Activated T-helper 9 cell treated with anti-CD3 and anti-CD28 coated beads, Interleukin-2, amount 50 U/mL, for 16 hours (primary cell): ENCODE data around the gene KCNC2.

Experiments used
- DNase-seq: peaks from one replicate; pipeline ENCODE4 v3.0.0-alpha.2; 2020; ENCODE audit warnings: low read depth

KCNC2 gene

DNA sequence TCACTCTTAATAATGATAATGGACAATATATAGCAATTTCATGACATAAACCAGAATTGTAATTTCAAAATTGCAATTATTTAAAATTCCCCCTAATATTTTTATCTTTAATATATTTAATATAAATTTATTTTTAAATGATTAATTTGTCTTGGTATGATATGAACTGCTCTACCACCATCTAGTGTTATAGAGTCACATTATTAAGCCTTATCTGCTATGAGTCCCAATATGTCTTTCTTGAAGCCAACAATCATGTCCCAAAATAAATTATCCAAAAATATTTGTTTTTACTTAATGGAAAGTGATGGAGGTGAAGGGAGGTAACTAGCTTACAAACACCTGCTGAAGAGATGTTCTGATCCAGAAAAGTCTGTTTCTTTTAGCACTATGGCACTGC is 151.4 kb downstream of the KCNC2 start:
- no peak for DNase-seq

DNA sequence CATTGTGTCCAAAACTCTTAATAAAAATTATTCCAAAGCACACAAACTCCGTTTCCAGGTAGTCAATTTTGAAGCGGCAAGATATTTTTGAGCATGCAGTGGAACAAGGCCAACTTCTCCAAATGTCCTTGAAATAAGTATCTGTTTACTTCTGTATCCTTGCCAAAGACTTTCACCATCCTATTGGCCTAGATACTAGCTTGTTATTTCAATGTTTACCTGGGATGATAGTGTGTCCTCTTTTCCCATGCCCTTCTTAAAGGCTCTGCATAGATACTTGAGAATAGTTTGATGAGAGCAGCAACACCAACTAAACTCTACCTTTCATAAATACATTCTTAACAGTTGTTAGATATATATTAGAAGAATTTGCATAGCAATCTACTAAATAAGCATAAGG is 160.9 kb downstream of the KCNC2 start:
- DNase-seq, result no peak

DNA sequence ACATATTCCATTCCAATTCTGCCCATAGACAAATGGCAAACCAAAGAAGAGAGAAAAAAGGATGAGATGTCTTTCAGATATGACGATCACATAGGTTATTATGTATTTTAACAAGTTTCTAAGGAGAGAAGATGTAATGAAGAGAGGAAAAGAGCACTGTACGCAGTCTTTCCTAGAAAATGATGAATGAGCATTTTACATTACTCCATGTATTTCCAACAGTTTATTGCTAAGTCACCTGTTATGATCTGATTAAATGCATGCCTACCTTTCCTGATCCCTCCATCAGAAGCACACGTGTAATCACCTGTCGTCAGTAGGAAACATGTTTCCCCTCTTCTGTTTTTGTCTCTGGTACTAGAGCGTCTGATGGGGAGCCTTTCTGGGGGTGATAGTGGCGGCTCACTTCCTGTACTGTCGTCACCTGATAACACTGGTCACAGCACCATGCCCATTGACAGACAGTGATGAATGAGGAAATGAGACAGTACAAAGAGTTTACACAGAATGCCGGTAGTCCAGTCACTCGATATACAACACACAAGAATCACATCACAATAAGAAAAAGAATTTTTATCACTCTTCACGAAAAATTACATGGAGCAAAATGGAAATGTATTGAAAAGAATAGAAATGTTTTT is 161.6 kb downstream of the KCNC2 start:
- no peak for DNase-seq

- DNase-seq, result no peak
These were observed 167.5 kb downstream of the KCNC2 start for GRCh38 chr12:75042125-75042524.

DNA sequence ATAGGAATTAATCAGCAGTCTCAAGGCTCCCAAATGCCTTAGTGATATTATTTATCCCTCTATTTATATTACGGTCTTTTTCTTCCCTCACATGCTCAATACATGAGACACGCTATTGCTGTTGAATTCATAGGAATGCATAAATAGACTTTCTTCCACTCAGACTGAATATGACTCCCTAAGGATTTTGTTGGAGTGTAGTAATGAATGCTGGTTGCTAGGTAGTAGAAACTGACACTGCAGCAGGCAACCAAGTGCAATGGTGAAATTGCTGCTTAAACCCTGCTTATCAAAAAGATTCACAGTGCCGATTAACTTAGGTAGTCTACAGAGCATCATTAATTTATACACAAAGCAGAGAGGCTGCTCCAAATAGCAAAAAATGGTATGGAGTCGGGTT is 168.2 kb downstream of the KCNC2 start:
- DNase-seq, result no peak

GRCh38 chr12:75020068-75020557 is 189.5 kb downstream of the KCNC2 start:
- no peak for DNase-seq

GRCh38 chr12:75011120-75011519 is 198.5 kb downstream of the KCNC2 start:
- DNase-seq, result peak; percentile 1

DNA sequence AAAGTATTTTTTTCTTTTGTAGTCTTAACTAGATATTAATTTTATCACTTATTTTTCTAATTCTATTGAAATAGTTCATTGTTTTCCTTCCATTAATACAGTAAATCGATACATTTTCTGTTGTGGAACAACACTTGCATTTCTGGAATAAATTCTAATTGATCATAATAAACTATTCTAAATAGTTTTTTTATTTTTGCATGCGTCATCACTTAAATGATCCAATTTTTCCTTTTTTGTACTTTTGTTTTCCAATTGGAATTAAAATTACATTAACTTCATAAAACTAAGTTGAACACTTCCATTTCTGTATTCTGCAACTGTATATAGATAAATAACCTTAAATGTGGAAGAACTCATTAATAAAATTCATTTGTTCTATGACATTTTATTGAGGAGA is 202.5 kb downstream of the KCNC2 start:
- no peak for DNase-seq

GRCh38 chr12:75000120-75000519 is 209.5 kb downstream of the KCNC2 start:
- DNase-seq, result no peak

GRCh38 chr12:74999474-74999873 is 210.2 kb downstream of the KCNC2 start:
- DNase-seq, result no peak
